H9 (cell line): ENCODE data around the gene STK38L. TPM values are rescaled to one million over a fixed set of nuclear protein-coding genes. Genes with fewer than 3 reads are reported as not detected.

Source experiments
- DNase-seq: peaks from one replicate; pipeline ENCODE4 v3.0.0-alpha.2; 2017
- H2AFZ ChIP-seq: one replicate; pipeline ENCODE4 v1.6.1; 2013; ENCODE audit warnings: mild to moderate bottlenecking, low read length, control low read depth, moderate library complexity
- H2AK5ac ChIP-seq: 2 replicates; pipeline ENCODE4 v1.6.1; 2013; ENCODE audit warnings: low read length, control low read depth, mixed read lengths; ENCODE audit not compliant: insufficient read length
- H2BK120ac ChIP-seq: one replicate; pipeline ENCODE4 v1.6.1; 2013; ENCODE audit warnings: low read depth, mild to moderate bottlenecking, low read length, control low read depth, inconsistent platforms; ENCODE audit not compliant: poor library complexity, severe bottlenecking
- H2BK12ac ChIP-seq: 2 replicates; pipeline ENCODE4 v1.6.1; 2013; ENCODE audit warnings: low read length, control low read depth, mixed read lengths, low read depth; ENCODE audit not compliant: insufficient read length
- H2BK15ac ChIP-seq: 2 replicates; pipeline ENCODE4 v1.6.1; 2013; ENCODE audit warnings: low read depth, low read length, control low read depth
- H2BK20ac ChIP-seq: one replicate; pipeline ENCODE4 v1.6.1; 2013; ENCODE audit warnings: low read depth, mild to moderate bottlenecking, low read length, control low read depth, inconsistent platforms; ENCODE audit not compliant: poor library complexity, severe bottlenecking
- H2BK5ac ChIP-seq: 2 replicates; pipeline ENCODE4 v1.6.1; 2013; ENCODE audit warnings: low read length, control low read depth, mixed read lengths; ENCODE audit not compliant: insufficient read length
- H3K14ac ChIP-seq: 2 replicates; pipeline ENCODE4 v1.6.1; 2013; ENCODE audit warnings: low read length, control low read depth; ENCODE audit not compliant: insufficient read depth
- H3K18ac ChIP-seq: 2 replicates; pipeline ENCODE4 v1.6.1; 2013; ENCODE audit warnings: low read depth, mild to moderate bottlenecking, mixed read lengths, low read length, control low read depth; ENCODE audit not compliant: insufficient read length
- H3K23ac ChIP-seq: 2 replicates; pipeline ENCODE4 v1.6.1; 2013; ENCODE audit warnings: low read length, control low read depth, mixed read lengths, low read depth; ENCODE audit not compliant: insufficient read length
- H3K23me2 ChIP-seq: 2 replicates; pipeline ENCODE4 v1.6.1; 2013; ENCODE audit warnings: low read depth, mild to moderate bottlenecking, mixed read lengths, low read length, control low read depth; ENCODE audit not compliant: insufficient read length, poor library complexity, severe bottlenecking
- H3K27ac ChIP-seq: 2 replicates; pipeline ENCODE4 v1.5.1; 2013; ENCODE audit warnings: low read length, control low read depth, mixed read lengths, low read depth; ENCODE audit not compliant: insufficient read length
- H3K27me3 ChIP-seq: 2 replicates; pipeline ENCODE4 v1.6.1; 2013; ENCODE audit warnings: low read length, control low read depth, inconsistent platforms; ENCODE audit not compliant: insufficient read depth
- H3K4ac ChIP-seq: 2 replicates; pipeline ENCODE4 v1.6.1; 2013; ENCODE audit warnings: low read depth, mild to moderate bottlenecking, control low read depth, inconsistent platforms, low read length, moderate library complexity
- H3K4me1 ChIP-seq: 2 replicates; pipeline ENCODE4 v1.6.1; 2013; ENCODE audit warnings: low read length, control low read depth, inconsistent platforms; ENCODE audit not compliant: insufficient read depth
- H3K4me2 ChIP-seq: 2 replicates; pipeline ENCODE4 v1.6.1; 2013; ENCODE audit warnings: low read length, control low read depth, mixed read lengths; ENCODE audit not compliant: insufficient read length, insufficient read depth
- H3K56ac ChIP-seq: 2 replicates; pipeline ENCODE4 v1.6.1; 2013; ENCODE audit warnings: low read depth, mild to moderate bottlenecking, mixed read lengths, low read length, control low read depth; ENCODE audit not compliant: insufficient read length
- H3K79me1 ChIP-seq: 2 replicates; pipeline ENCODE4 v1.6.1; 2013; ENCODE audit warnings: low read depth, mild to moderate bottlenecking, moderate library complexity, low read length, control low read depth, inconsistent platforms; ENCODE audit not compliant: insufficient read depth, poor library complexity, severe bottlenecking
- H3K79me2 ChIP-seq: 2 replicates; pipeline ENCODE4 v1.6.1; 2013; ENCODE audit warnings: low read length, control low read depth, inconsistent platforms; ENCODE audit not compliant: insufficient read depth
- H3K9ac ChIP-seq: 2 replicates; pipeline ENCODE4 v1.6.1; 2013; ENCODE audit warnings: low read length, control low read depth, mixed read lengths; ENCODE audit not compliant: insufficient read length; ENCODE audit errors: extremely low read depth
- H3K9me3 ChIP-seq: one replicate; pipeline ENCODE4 v1.6.1; 2013; ENCODE audit warnings: low read depth, low read length, inconsistent platforms; ENCODE audit not compliant: control insufficient read depth
- H3T11ph ChIP-seq: one replicate; pipeline ENCODE4 v1.6.1; 2013; ENCODE audit warnings: mild to moderate bottlenecking, low read length, control low read depth, inconsistent platforms
- H4K20me1 ChIP-seq: one replicate; pipeline ENCODE4 v1.6.1; 2013; ENCODE audit not compliant: control insufficient read depth, insufficient read length, insufficient read depth
- H4K5ac ChIP-seq: 2 replicates; pipeline ENCODE4 v1.6.1; 2013; ENCODE audit warnings: low read depth, mild to moderate bottlenecking, mixed read lengths, low read length, control low read depth; ENCODE audit not compliant: insufficient read length
- H4K8ac ChIP-seq: replicated peaks from 2 replicates; pipeline ENCODE4 v1.6.1; 2013; ENCODE audit warnings: low read length, control low read depth, mixed read lengths, low read depth; ENCODE audit not compliant: insufficient read length
- H4K91ac ChIP-seq: 2 replicates; pipeline ENCODE4 v1.6.1; 2013; ENCODE audit warnings: low read depth, mild to moderate bottlenecking, moderate library complexity, mixed read lengths, low read length, control low read depth; ENCODE audit not compliant: insufficient read length
- H3K27ac Mint-ChIP-seq, 3 experiments: 2 replicates in 2 of 3; 3 replicates in 1 of 3; pipeline ENCODE4 v1.8.0; 2020 to 2021; ENCODE audit warnings: mixed read lengths in 3 of 3, mild to moderate bottlenecking in 1 of 3, moderate library complexity in 1 of 3
- H3K27me3 Mint-ChIP-seq: 2 replicates; pipeline ENCODE4 v1.8.0; 2021; ENCODE audit warnings: low read depth, mild to moderate bottlenecking, moderate library complexity, mixed read lengths
- H3K36me3 Mint-ChIP-seq, 3 experiments: 2 replicates in 2 of 3; 3 replicates in 1 of 3; pipeline ENCODE4 v1.8.0; 2020 to 2021; ENCODE audit warnings: low read depth in 3 of 3, mixed read lengths in 3 of 3; ENCODE audit not compliant: insufficient read depth in 1 of 3
- H3K4me1 Mint-ChIP-seq, 2 experiments: 2 replicates each; pipeline ENCODE4 v1.8.0; 2020; ENCODE audit warnings: mixed read lengths in 2 of 2
- H3K4me3 Mint-ChIP-seq, 2 experiments: 2 replicates in 1 of 2; 3 replicates in 1 of 2; pipeline ENCODE4 v1.8.0; 2020 to 2021; ENCODE audit warnings: mild to moderate bottlenecking in 2 of 2, mixed read lengths in 2 of 2, moderate library complexity in 1 of 2
- H3K9me3 Mint-ChIP-seq, 2 experiments: 2 replicates in 1 of 2; 3 replicates in 1 of 2; pipeline ENCODE4 v1.8.0; 2020; ENCODE audit warnings: mild to moderate bottlenecking in 2 of 2, mixed read lengths in 2 of 2, moderate library complexity in 1 of 2
- WGBS: extraction: QIAGEN DNeasy Blood & Tissue Kit; methylation state at CpG from one replicate; pipeline ENCODE4 v1.1.7; 2013; ENCODE audit warnings: missing lambda C conversion rate, low lambda C conversion rate, mixed read lengths; ENCODE audit not compliant: insufficient read length; ENCODE audit errors: extremely low coverage; 5-methylcytosine and 5-hydroxymethylcytosine counted together
- total RNA-seq: library from RNA; stranded (reverse); gene quantifications from 2 replicates; pipeline ENCODE4 v1.2.1, GENCODE V29; 2021
- TF ChIP-seq, protein P1 (sequence below): fragments of 200-600 bp; sonication (generic); conservative IDR thresholded peaks from 3 replicates; pipeline ENCODE4 v1.8.0; 2021; ENCODE audit warnings: antibody characterized with exemption, mild to moderate bottlenecking

The STK38L gene
- total RNA-seq, 1 experiment from 2014 or later, result 44.9 TPM

- no peaks in the 10 kb centered on the region for H3K79me1 ChIP-seq
- H4K91ac ChIP-seq, result no peak overlapping the region
- H3K36me3 Mint-ChIP-seq, result peaks cover 0 to 3% (median 0%) of the 10 kb centered on the region in 3 experiments; a peak in 1 of 7 replicates
- H4K20me1 ChIP-seq, result no peaks in the 10 kb centered on the region
- H3K4me2 ChIP-seq, result no peak overlapping the region
- H3K14ac ChIP-seq, result no peak overlapping the region
- H2BK5ac ChIP-seq, result no peak overlapping the region
- H3K23ac ChIP-seq, result no peak overlapping the region
- H2AK5ac ChIP-seq, result no peak overlapping the region
- no peaks in the 10 kb centered on the region; the same call in 1 of the 2 replicates for H3K79me2 ChIP-seq
- H3K4me1 ChIP-seq, result no peaks in the 10 kb centered on the region
- H2BK15ac ChIP-seq, result no peak overlapping the region
- no peak for DNase-seq
- no peaks in the 10 kb centered on the region for H3K9me3 Mint-ChIP-seq
- no peak overlapping the region for H3T11ph ChIP-seq
- no peak overlapping the region for H3K56ac ChIP-seq
- no peak overlapping the region for H2BK12ac ChIP-seq
- H3K4ac ChIP-seq, result no peak overlapping the region
- no CpG with 5 or more reads among the region's 3 CpGs for WGBS
- TF ChIP-seq, protein P1, sequence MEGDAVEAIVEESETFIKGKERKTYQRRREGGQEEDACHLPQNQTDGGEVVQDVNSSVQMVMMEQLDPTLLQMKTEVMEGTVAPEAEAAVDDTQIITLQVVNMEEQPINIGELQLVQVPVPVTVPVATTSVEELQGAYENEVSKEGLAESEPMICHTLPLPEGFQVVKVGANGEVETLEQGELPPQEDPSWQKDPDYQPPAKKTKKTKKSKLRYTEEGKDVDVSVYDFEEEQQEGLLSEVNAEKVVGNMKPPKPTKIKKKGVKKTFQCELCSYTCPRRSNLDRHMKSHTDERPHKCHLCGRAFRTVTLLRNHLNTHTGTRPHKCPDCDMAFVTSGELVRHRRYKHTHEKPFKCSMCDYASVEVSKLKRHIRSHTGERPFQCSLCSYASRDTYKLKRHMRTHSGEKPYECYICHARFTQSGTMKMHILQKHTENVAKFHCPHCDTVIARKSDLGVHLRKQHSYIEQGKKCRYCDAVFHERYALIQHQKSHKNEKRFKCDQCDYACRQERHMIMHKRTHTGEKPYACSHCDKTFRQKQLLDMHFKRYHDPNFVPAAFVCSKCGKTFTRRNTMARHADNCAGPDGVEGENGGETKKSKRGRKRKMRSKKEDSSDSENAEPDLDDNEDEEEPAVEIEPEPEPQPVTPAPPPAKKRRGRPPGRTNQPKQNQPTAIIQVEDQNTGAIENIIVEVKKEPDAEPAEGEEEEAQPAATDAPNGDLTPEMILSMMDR, result no peak
- H3K4me1 Mint-ChIP-seq, result peaks cover 10 to 13% of the 10 kb centered on the region in 2 experiments
- no peaks in the 10 kb centered on the region for H3K27me3 Mint-ChIP-seq
- H3K18ac ChIP-seq, result no peak overlapping the region
- H3K27me3 ChIP-seq, result no peaks in the 10 kb centered on the region
- no peak overlapping the region for H4K8ac ChIP-seq
- H2BK120ac ChIP-seq, result no peak overlapping the region
- no peaks in the 10 kb centered on the region for H3K9me3 ChIP-seq
- H4K5ac ChIP-seq, result no peak overlapping the region
- no peak overlapping the region for H3K27ac ChIP-seq
- no peak overlapping the region for H3K4me3 Mint-ChIP-seq
- no peak overlapping the region for H2BK20ac ChIP-seq
- H3K27ac Mint-ChIP-seq, result no peak overlapping the region
- no peak overlapping the region for H2AFZ ChIP-seq
- no peak overlapping the region for H3K9ac ChIP-seq
- H3K23me2 ChIP-seq, result no peaks in the 10 kb centered on the region
These were observed 17.8 kb downstream of the STK38L start for GRCh38 chr12:27261866-27262265.
